T-helper 2 cell treated with Interferon-gamma antibody and Interleukin-4, amounts not matched to agents 5 μg/mL and 100 μg/mL, for 36 hours (primary cell): Measurements from ENCODE around the gene TCTN2.

Source experiments
- DNase-seq: peaks from one replicate; pipeline ENCODE4 v3.0.0; 2021; ENCODE audit warnings: low spot score
- H3K27ac Mint-ChIP-seq: one replicate; pipeline ENCODE4 v1.8.0; 2021; ENCODE audit warnings: mild to moderate bottlenecking, mixed read lengths
- H3K27me3 Mint-ChIP-seq: one replicate; pipeline ENCODE4 v1.8.0; 2021; ENCODE audit warnings: low read depth, mixed read lengths
- H3K36me3 Mint-ChIP-seq: one replicate; pipeline ENCODE4 v1.8.0; 2021; ENCODE audit warnings: low read depth, mixed read lengths
- H3K4me1 Mint-ChIP-seq: one replicate; pipeline ENCODE4 v1.8.0; 2021; ENCODE audit warnings: low read depth, mixed read lengths
- H3K4me3 Mint-ChIP-seq: one replicate; pipeline ENCODE4 v1.8.0; 2022; ENCODE audit warnings: mild to moderate bottlenecking, moderate library complexity, mixed read lengths
- H3K9me3 Mint-ChIP-seq: one replicate; pipeline ENCODE4 v1.8.0; 2021; ENCODE audit warnings: mixed read lengths

The TCTN2 gene

DNA sequence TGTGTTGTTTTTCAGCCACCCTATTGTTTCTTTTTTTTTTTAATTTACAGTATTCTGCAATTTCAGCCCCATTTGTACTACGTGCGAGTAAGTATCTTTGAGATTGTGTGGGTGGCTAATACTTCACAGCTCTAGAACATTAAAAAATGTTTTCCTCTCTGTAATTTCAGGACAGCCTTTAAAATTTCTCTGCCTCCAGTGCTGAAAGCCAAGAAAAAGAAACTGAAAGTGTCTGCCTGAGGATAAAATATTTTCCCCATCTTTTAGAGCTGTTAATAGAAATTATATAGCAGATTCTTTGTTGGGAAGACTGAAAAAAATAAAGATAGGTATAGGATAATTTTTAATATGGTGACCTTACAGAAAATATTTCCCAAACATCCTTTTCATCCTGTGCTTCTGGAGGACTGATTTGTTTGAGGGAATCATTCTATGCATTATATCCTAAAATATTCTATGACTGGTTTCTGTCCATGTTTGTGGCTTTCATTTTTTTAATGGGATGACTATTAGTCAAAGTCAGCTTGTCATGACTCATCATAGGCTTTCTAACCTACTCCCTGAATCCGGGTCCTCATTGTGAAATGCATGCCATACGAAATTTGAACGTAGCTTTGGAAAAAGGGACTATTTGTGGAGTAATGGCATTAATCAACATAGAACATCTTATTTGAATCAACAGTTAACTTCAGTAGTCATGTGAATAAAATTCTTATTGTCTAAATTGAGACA lies 10.8 kb upstream of the TCTN2 start:
- Mint-ChIP-seq H3K4me1 (peaks cover 8% of the 10 kb centered on the region), H3K27me3 (no peaks in the 10 kb centered on the region), H3K4me3 (no peak overlapping the region), H3K36me3 (peaks cover 26% of the 10 kb centered on the region), H3K27ac (peak overlapping the region; percentile 12), H3K9me3 (no peaks in the 10 kb centered on the region)
- DNase-seq, result no peak

DNA sequence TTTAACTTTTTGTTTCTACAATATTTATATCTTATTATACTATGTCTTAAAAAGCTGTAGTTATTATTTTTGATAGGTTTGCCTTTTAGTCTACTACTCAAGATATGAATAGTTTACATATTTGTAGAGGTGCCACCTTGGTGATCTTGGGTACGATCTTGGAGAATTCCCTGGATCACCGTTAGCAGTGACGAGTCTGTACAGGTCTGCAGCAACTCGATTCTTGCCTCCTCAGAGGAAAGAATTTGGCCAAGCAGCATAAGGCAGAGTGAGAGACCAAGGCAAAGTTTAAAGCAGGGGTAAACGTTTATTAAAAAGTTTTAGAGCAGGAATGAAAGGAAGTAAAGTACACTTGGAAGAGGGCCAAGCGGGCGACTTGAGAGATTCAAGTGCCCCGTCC lies 3.1 kb upstream of the TCTN2 start:
- H3K4me1 Mint-ChIP-seq, result peaks cover 10% of the 10 kb centered on the region
- no peak for DNase-seq
- H3K27ac Mint-ChIP-seq, result no peak overlapping the region
- peaks cover 7% of the 10 kb centered on the region for H3K36me3 Mint-ChIP-seq
- no peaks in the 10 kb centered on the region for H3K27me3 Mint-ChIP-seq
- no peak overlapping the region for H3K4me3 Mint-ChIP-seq
- no peaks in the 10 kb centered on the region for H3K9me3 Mint-ChIP-seq

GRCh38 chr12:123671876-123672275 lies 963 bp downstream of the TCTN2 start:
- no peaks in the 10 kb centered on the region for H3K27me3 Mint-ChIP-seq

GRCh38 chr12:123675436-123675835 lies 4.5 kb downstream of the TCTN2 start:
- no peak overlapping the region for H3K4me3 Mint-ChIP-seq
- peaks cover 10% of the 10 kb centered on the region for H3K4me1 Mint-ChIP-seq
- H3K27ac Mint-ChIP-seq, result no peak overlapping the region
- no peak for DNase-seq
- no peaks in the 10 kb centered on the region for H3K9me3 Mint-ChIP-seq
- no peaks in the 10 kb centered on the region for H3K36me3 Mint-ChIP-seq
- H3K27me3 Mint-ChIP-seq, result no peaks in the 10 kb centered on the region

More at GRCh38 chr12:123671876-123672275, 963 bp downstream of the TCTN2 start:
- H3K36me3 Mint-ChIP-seq, result no peaks in the 10 kb centered on the region
- no peaks in the 10 kb centered on the region for H3K9me3 Mint-ChIP-seq
- no peak overlapping the region for H3K27ac Mint-ChIP-seq
- no peak for DNase-seq
- peak overlapping the region; percentile 87 for H3K4me3 Mint-ChIP-seq
- H3K4me1 Mint-ChIP-seq, result peaks cover 10% of the 10 kb centered on the region

DNA sequence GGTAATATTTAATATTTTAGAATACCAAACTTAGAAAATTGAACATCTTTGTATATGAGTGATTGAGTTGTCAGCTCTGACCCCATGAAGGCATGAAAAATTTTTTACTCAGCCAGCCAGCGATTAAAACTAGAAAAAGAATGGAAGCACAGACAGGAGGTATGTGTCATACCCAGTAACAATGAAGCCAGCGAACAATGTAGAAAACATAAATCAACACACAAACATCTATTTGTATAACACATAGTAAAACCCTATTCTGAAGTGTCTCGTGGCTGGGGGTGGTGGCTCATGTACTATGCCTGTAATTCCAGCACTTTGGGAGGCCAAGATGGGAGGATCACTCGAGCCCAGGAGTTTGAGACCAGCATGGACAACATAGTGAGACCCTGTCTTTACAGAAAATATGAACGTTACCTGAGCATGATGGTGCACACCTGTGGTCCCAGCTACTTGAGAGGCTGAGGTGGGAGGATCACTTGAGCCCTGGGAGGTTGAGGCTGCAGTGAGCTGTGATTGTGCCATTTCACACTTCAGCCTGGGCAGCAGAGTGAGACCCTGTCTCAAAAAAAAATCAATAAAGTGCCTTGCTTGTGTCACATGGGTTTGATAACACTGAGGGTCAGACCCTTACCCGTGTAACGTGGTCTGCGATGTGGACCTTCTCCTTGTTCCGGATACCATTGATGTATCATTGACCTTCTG lies 5.9 kb downstream of the TCTN2 start:
- no peaks in the 10 kb centered on the region for H3K9me3 Mint-ChIP-seq
- H3K27me3 Mint-ChIP-seq, result no peaks in the 10 kb centered on the region
- no peak overlapping the region for H3K27ac Mint-ChIP-seq
- peaks cover 4% of the 10 kb centered on the region for H3K36me3 Mint-ChIP-seq
- no peak overlapping the region for H3K4me3 Mint-ChIP-seq
- H3K4me1 Mint-ChIP-seq, result peaks cover 5% of the 10 kb centered on the region
- no peak for DNase-seq

- H3K4me1 Mint-ChIP-seq, result no peaks in the 10 kb centered on the region
Measured at GRCh38 chr12:123678981-123679380, 8.1 kb downstream of the TCTN2 start.

GRCh38 chr12:123681605-123682004 lies 10.7 kb downstream of the TCTN2 start:
- no peak for DNase-seq
- Mint-ChIP-seq H3K9me3 (no peaks in the 10 kb centered on the region), H3K27ac (no peak overlapping the region), H3K27me3 (no peaks in the 10 kb centered on the region), H3K4me3 (no peak overlapping the region), H3K36me3 (peaks cover 4% of the 10 kb centered on the region), H3K4me1 (no peaks in the 10 kb centered on the region)

More at GRCh38 chr12:123678981-123679380, 8.1 kb downstream of the TCTN2 start:
- peaks cover 4% of the 10 kb centered on the region for H3K36me3 Mint-ChIP-seq
- H3K27me3 Mint-ChIP-seq, result no peaks in the 10 kb centered on the region
- DNase-seq, result no peak
- H3K9me3 Mint-ChIP-seq, result no peaks in the 10 kb centered on the region
- H3K4me3 Mint-ChIP-seq, result no peak overlapping the region
- H3K27ac Mint-ChIP-seq, result no peak overlapping the region

DNA sequence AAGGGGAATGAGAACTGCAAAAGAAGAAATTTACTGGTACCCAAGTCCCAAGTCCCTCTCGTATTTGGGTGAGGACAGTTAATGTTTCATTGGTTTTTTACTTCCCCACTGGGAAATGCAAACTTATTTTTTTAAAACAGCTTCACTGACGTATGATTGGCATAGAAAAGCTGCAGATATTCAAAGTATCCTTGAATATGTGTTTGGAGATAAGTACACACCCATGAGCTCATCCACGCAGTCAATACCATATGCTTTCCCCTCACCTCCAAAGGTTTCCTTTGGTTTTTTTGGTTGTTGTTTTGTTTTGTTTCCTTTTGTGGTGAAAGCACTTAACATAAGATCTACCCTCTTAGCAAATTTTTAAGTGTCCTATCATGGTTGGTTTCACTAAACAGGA lies 13.1 kb downstream of the TCTN2 start:
- Mint-ChIP-seq H3K27me3 (no peaks in the 10 kb centered on the region), H3K27ac (no peak overlapping the region), H3K36me3 (peaks cover 4% of the 10 kb centered on the region), H3K4me3 (no peak overlapping the region), H3K4me1 (no peaks in the 10 kb centered on the region), H3K9me3 (no peaks in the 10 kb centered on the region)
- DNase-seq, result no peak

- H3K4me3 Mint-ChIP-seq, result no peak overlapping the region
- no peak overlapping the region for H3K27ac Mint-ChIP-seq
- no peaks in the 10 kb centered on the region for H3K4me1 Mint-ChIP-seq
- no peak for DNase-seq
- H3K9me3 Mint-ChIP-seq, result no peaks in the 10 kb centered on the region
- peaks cover 2% of the 10 kb centered on the region for H3K36me3 Mint-ChIP-seq
- H3K27me3 Mint-ChIP-seq, result no peaks in the 10 kb centered on the region
Measured at GRCh38 chr12:123686636-123687190, 15.8 kb downstream of the TCTN2 start.

DNA sequence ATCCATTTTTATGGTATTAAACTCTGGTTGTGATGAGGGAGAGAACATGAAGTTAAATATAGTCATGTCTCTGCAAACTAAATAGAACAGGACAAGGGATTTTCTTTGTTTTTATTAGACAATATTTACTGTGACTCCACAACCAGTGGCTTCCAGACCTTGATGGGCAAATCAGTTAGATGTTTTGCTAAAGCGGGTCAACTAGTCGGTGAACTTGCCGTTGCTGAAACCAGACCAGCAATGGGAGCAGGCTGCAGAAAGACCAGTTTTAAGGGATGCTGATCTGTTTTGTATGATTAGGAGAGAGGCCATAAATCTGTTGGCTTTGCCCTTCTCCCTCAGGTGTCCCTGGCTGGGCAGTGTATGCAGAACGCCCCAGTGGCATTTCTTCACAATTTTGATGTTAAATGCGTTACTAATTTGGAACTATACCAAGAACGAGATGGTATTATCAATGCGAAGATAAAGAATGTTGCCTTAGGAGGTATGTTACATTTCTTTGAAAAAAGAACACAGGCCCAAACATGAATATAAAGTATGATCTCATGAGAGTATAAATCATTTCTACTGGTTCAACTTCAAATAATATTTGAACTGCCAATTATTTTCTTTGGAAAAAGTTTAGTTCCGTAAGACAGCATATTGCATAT lies 19.4 kb downstream of the TCTN2 start:
- DNase-seq, result no peak
- Mint-ChIP-seq H3K4me1 (no peaks in the 10 kb centered on the region), H3K4me3 (no peak overlapping the region), H3K27ac (no peak overlapping the region), H3K9me3 (no peaks in the 10 kb centered on the region), H3K36me3 (peaks cover 2% of the 10 kb centered on the region), H3K27me3 (no peaks in the 10 kb centered on the region)

DNA sequence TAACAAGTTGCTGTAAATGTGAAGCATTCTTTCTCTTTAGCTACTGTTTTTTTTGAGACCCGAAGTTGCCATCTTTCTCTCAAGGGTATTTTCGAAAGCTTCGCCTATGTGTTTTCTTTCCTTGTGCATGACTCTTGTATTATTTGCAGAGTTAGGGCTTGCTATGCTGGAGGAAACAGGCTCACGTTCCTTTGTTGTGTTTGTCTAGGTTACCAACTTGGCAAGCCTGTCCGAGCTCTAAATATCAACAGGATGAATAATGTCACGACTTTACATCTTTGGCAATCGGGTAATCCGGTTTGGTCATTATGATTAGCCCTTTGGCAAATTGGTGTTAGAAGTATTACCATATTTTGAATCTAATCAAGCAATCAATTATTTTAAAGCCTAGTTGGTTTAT lies 25.3 kb downstream of the TCTN2 start:
- Mint-ChIP-seq H3K27ac (no peak overlapping the region), H3K9me3 (no peaks in the 10 kb centered on the region), H3K36me3 (no peaks in the 10 kb centered on the region), H3K27me3 (no peaks in the 10 kb centered on the region), H3K4me3 (no peak overlapping the region), H3K4me1 (no peaks in the 10 kb centered on the region)
- no peak for DNase-seq

DNA sequence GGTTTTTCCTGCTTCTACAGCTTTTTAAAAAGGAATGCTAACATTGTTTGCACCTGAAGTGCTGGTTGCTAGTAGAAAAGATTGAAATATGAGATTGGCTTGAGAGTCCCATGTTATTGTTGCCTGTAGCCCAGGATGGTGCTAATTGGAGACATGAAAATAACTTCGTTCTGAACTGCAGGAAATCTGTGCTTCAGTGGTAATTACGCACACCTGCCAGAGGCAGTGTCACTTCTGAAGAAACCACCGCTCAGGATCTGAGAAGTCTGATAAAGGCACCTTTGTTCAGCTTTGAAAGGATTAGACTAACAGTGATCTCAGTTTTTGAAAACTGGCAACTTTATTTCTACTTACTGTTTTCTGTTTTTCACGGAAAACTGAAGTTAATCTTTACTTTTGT lies 25.7 kb downstream of the TCTN2 start:
- H3K27ac Mint-ChIP-seq, result no peak overlapping the region
- H3K4me1 Mint-ChIP-seq, result no peaks in the 10 kb centered on the region
- no peak for DNase-seq
- no peaks in the 10 kb centered on the region for H3K27me3 Mint-ChIP-seq
- H3K9me3 Mint-ChIP-seq, result no peaks in the 10 kb centered on the region
- H3K36me3 Mint-ChIP-seq, result no peaks in the 10 kb centered on the region
- no peak overlapping the region for H3K4me3 Mint-ChIP-seq

- peaks cover 2% of the 10 kb centered on the region for H3K4me1 Mint-ChIP-seq
- H3K4me3 Mint-ChIP-seq, result no peak overlapping the region
- no peaks in the 10 kb centered on the region for H3K36me3 Mint-ChIP-seq
- no peak overlapping the region for H3K27ac Mint-ChIP-seq
- no peaks in the 10 kb centered on the region for H3K9me3 Mint-ChIP-seq
- no peak for DNase-seq
- no peaks in the 10 kb centered on the region for H3K27me3 Mint-ChIP-seq
Measured at GRCh38 chr12:123705935-123706334, 35.0 kb downstream of the TCTN2 start.

GRCh38 chr12:123707466-123707865 lies 36.6 kb downstream of the TCTN2 start:
- DNase-seq, result no peak
- H3K27ac Mint-ChIP-seq, result no peak overlapping the region
- no peak overlapping the region for H3K4me3 Mint-ChIP-seq
- H3K27me3 Mint-ChIP-seq, result no peaks in the 10 kb centered on the region
- no peaks in the 10 kb centered on the region for H3K36me3 Mint-ChIP-seq
- H3K4me1 Mint-ChIP-seq, result peaks cover 5% of the 10 kb centered on the region
- no peaks in the 10 kb centered on the region for H3K9me3 Mint-ChIP-seq
